Measurements from ENCODE around the gene KANSL2. TPM values are rescaled to one million over a fixed set of nuclear protein-coding genes. Genes with fewer than 3 reads are reported as not detected.

The KANSL2 gene
- total and polyA plus RNA-seq, 2 of the 13 experiments (the other 11 are each of a cell fraction or from before 2014, with no cell fraction given): 24.1 to 41.3 TPM

DNA sequence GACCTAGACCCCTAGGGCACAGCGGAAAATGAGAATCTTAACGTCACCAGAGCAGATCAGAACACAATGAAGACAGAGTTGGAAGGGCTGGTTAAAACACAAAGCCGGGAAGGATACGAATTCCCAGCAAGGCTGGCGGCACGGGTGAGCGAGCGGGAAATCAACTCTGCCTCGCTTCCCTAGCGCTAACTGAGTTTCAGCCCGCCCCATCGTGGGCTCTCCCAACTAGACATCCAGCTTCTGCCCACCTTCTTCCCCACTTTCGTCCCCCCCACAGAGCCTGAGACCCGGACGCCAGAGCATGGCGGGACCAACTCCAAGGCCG lies 34.1 kb upstream of the KANSL2 start:
- CTCF ChIA-PET (ENCODE audit: low intra/inter-chr PET ratio, low total read pairs): no interaction called here
- Histone ChIP-seq H3K9me3 (ENCODE audit: low read length) (peaks cover 15% of the 10 kb centered on the region), H3K9ac (ENCODE audit: insufficient read depth, low read depth, low read length) (peak overlapping the region; percentile 98), H3K4me1 (ENCODE audit: insufficient read depth, low read length) (peaks cover 22% of the 10 kb centered on the region), H3K79me2 (ENCODE audit: insufficient read depth, low read length) (peaks cover 45% of the 10 kb centered on the region), H3K27ac (ENCODE audit: extremely low read length, insufficient read depth, low read length) (peak overlapping the region; percentile 96), H3K27me3 (ENCODE audit: control insufficient read depth in 1 of 2, insufficient read depth in 2 of 2, low read length in 2 of 2) (peaks cover 0 to 4% of the 10 kb centered on the region in 2 experiments; a peak in 1 of 5 replicates), H4K20me1 (ENCODE audit: insufficient read depth, low read length) (peaks cover 19% of the 10 kb centered on the region), H3K4me3 (replicated peaks in 1 of 3; ENCODE audit: insufficient read depth in 1 of 3, low read depth in 2 of 3, low read length in 3 of 3) (peak overlapping the region; percentile 84 to 96 (median 89)), H3K4me2 (ENCODE audit: low read depth, low read length) (peak overlapping the region; percentile 81), H3K36me3 (replicated peaks in 1 of 2; ENCODE audit: control insufficient read depth in 1 of 2, insufficient read depth in 2 of 2, low read length in 2 of 2) (peaks cover 0 to 7% of the 10 kb centered on the region in 2 experiments; a peak in 3 of 5 replicates), H2AFZ (ENCODE audit: low read length) (no peak overlapping the region)
- TSS peak; percentile 81 for BruUV-seq (replicated peaks)
- 0% methylated on average over 9 of the region's 17 CpGs for WGBS (ENCODE audit: low lambda C conversion rate)
- FAIRE-seq (no peak), DNase-seq (ENCODE audit: low spot score) (no peak), ATAC-seq (peak; percentile 48)
- POLR2A ChIA-PET: interaction anchor here (1.2 to 1.4 kb wide), 2 partner anchors 34 to 74 kb away, joined by 6 to 8 read pairs; partner anchors contain the start of gene KANSL2
- intact Hi-C loops (cut with micrococcal nuclease; ENCODE audit: unreplicated experiment) (loop anchor here (1.0 kb wide), 1 partner anchor 34 kb away; the partner anchor contains the start of gene KANSL2), in situ Hi-C loops (cut with HindIII; ENCODE audit: extremely low pct_ligation_motif_present, low pct_unique_long_range_greater_than_20kb) (no loop called here)
- TF ChIP-seq GTF3A (CRISPR knock-in tag; conservative IDR thresholded peaks at IDR 0.05) (0 out of 2 replicates have a peak, but pooled peaks have one; percentile 36), HMG20B (CRISPR knock-in tag; conservative IDR thresholded peaks at IDR 0.05) (no peak), ZBTB8A (CRISPR knock-in tag; IDR thresholded peaks at IDR 0.05; ENCODE audit: borderline replicate concordance, low read depth) (peak; percentile 59; the same call in 1 of the 2 replicates), ZNF646 (CRISPR knock-in tag; IDR thresholded peaks at IDR 0.05) (0 out of 2 replicates have a peak, but pooled peaks have one; percentile 22), PAX8 (CRISPR knock-in tag; IDR thresholded peaks at IDR 0.05; ENCODE audit: borderline replicate concordance) (0 out of 2 replicates have a peak, but pooled peaks have one; percentile 29), KAT7 (CRISPR knock-in tag; IDR thresholded peaks at IDR 0.05; ENCODE audit: borderline replicate concordance) (no peak), ZNF615 (CRISPR knock-in tag; IDR thresholded peaks at IDR 0.05; ENCODE audit: borderline replicate concordance) (0 out of 2 replicates have a peak, but pooled peaks have one; percentile 14)
- TF ChIP-seq, protein P1, sequence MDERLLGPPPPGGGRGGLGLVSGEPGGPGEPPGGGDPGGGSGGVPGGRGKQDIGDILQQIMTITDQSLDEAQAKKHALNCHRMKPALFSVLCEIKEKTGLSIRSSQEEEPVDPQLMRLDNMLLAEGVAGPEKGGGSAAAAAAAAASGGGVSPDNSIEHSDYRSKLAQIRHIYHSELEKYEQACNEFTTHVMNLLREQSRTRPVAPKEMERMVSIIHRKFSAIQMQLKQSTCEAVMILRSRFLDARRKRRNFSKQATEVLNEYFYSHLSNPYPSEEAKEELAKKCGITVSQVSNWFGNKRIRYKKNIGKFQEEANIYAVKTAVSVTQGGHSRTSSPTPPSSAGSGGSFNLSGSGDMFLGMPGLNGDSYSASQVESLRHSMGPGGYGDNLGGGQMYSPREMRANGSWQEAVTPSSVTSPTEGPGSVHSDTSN (CRISPR knock-in tag; IDR thresholded peaks at IDR 0.05): 0 out of 2 replicates have a peak, but pooled peaks have one; percentile 16
- TF ChIP-seq, protein P2, sequence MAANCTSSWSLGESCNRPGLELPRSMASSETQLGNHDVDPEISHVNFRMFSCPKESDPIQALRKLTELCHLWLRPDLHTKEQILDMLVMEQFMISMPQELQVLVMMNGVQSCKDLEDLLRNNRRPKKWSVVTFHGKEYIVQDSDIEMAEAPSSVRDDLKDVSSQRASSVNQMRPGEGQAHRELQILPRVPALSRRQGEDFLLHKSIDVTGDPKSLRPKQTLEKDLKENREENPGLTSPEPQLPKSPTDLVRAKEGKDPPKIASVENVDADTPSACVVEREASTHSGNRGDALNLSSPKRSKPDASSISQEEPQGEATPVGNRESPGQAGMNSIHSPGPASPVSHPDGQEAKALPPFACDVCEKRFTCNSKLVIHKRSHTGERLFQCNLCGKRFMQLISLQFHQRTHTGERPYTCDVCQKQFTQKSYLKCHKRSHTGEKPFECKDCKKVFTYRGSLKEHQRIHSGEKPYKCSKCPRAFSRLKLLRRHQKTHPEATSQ (CRISPR knock-in tag; IDR thresholded peaks at IDR 0.05; ENCODE audit: borderline replicate concordance): no peak
- TF ChIP-seq, protein P3, sequence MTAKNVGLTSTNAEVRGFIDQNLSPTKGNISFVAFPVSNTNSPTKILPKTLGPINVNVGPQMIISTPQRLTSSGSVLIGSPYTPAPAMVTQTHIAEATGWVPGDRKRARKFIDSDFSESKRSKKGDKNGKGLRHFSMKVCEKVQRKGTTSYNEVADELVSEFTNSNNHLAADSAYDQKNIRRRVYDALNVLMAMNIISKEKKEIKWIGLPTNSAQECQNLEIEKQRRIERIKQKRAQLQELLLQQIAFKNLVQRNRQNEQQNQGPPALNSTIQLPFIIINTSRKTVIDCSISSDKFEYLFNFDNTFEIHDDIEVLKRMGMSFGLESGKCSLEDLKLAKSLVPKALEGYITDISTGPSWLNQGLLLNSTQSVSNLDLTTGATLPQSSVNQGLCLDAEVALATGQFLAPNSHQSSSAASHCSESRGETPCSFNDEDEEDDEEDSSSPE (CRISPR knock-in tag; IDR thresholded peaks at IDR 0.05): peak; percentile 14; the same call in 1 of the 2 replicates
